ENCODE results near the gene CAPNS1.

DNA sequence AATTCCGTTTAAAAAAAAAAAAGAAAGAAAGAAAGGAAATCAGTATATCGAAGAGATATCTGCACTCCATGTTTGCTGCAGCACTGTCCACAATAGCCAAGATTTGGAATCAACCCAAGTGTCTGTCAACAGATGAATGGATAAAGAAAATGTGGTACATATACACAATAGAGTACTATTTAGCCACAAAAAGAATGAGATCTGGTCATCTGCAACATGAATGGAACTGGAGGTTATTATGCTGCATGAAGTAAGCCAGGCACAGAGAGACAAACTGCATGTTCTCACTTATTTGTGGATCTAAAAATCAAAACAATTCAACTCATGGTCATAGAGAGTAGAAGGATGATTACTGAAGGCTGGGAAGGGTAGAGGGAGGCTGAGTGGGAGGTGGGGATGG, 58.3 kb downstream of the CAPNS1 start:
- TF ChIP-seq, protein P1, sequence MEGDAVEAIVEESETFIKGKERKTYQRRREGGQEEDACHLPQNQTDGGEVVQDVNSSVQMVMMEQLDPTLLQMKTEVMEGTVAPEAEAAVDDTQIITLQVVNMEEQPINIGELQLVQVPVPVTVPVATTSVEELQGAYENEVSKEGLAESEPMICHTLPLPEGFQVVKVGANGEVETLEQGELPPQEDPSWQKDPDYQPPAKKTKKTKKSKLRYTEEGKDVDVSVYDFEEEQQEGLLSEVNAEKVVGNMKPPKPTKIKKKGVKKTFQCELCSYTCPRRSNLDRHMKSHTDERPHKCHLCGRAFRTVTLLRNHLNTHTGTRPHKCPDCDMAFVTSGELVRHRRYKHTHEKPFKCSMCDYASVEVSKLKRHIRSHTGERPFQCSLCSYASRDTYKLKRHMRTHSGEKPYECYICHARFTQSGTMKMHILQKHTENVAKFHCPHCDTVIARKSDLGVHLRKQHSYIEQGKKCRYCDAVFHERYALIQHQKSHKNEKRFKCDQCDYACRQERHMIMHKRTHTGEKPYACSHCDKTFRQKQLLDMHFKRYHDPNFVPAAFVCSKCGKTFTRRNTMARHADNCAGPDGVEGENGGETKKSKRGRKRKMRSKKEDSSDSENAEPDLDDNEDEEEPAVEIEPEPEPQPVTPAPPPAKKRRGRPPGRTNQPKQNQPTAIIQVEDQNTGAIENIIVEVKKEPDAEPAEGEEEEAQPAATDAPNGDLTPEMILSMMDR (IDR thresholded peaks at IDR 0.05), result no peak
- no peak for TF ChIP-seq POLR2A (IDR thresholded peaks at IDR 0.05)
